Tibial artery (tissue), 4 donors: ENCODE data around the gene THSD4.

Experiments used
- DNase-seq, 2 donors: peaks; one replicate each; pipeline ENCODE4 v3.0.0-alpha.2; 2019
- H3K27ac ChIP-seq, 2 donors: fragments of 200-600 bp; sonication (generic) in 1 of 2; 1 replicate in 1 of 2; 2 replicates in 1 of 2; pipeline ENCODE4 v1.5.1; 2018 to 2019; ENCODE audit warnings: mild to moderate bottlenecking in 1 of 2
- H3K27me3 ChIP-seq, 2 donors: fragments of 200-600 bp; sonication (generic) in 1 of 2; one replicate each; pipeline versions ENCODE4 v1.5.1 to v1.6.0; 2016 to 2019
- H3K36me3 ChIP-seq, 3 donors: fragments of 200-600 bp; sonication (generic) in 2 of 3; one replicate each; pipeline ENCODE4 v1.5.1; 2016 to 2019; ENCODE audit warnings: mild to moderate bottlenecking in 2 of 3
- H3K4me1 ChIP-seq, 4 donors: fragments of 200-600 bp; sonication (generic) in 2 of 4; 1 replicate in 3 of 4; 2 replicates in 1 of 4; pipeline ENCODE4 v1.5.1; 2016 to 2019
- H3K4me3 ChIP-seq, 2 donors: fragments of 200-600 bp; sonication (generic) in 1 of 2; 1 replicate in 1 of 2; 2 replicates in 1 of 2; pipeline ENCODE4 v1.5.1; 2018 to 2019; ENCODE audit warnings: mild to moderate bottlenecking in 2 of 2
- H3K9me3 ChIP-seq, 3 donors: fragments of 200-600 bp; sonication (generic) in 1 of 3; one replicate each; pipeline ENCODE4 v1.5.1; 2016 to 2019
- intact Hi-C: fragments of 100-400 bp; cut with DNase I; formaldehyde crosslinking; loops from one replicate; pipeline ENCODE4 v1.15.0; 2023; ENCODE audit warnings: low total_unique reads
- TF ChIP-seq, protein P1 (sequence below), 2 experiments: fragments of 200-600 bp in 1 of 2; fragments of 450-650 bp in 1 of 2; IDR thresholded peaks; one replicate each; pipeline ENCODE4 v1.5.1; 2017 to 2019; ENCODE audit warnings: antibody characterized with exemption in 2 of 2, mild to moderate bottlenecking in 1 of 2, moderate library complexity in 1 of 2

The THSD4 gene

DNA sequence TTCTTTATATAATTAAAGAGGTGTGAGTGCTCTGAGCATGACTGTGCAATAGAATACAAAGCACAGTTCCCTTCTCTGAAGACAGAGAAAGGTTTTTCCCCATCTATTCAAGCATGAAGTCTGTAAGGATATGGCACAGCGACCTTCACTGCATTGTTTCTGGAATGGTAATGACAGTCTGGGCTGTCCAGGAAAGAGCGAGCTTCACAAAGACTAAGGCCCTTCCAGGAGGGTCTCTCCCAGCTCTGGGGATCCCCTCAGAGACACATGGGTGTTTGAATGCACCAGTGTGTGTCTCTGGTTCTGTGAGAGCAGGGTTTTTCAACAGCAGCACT is 515.2 kb downstream of the THSD4 start:
- no peaks in the 10 kb centered on the region for H3K4me1 ChIP-seq
- DNase-seq: no peak
- TF ChIP-seq, protein P1, sequence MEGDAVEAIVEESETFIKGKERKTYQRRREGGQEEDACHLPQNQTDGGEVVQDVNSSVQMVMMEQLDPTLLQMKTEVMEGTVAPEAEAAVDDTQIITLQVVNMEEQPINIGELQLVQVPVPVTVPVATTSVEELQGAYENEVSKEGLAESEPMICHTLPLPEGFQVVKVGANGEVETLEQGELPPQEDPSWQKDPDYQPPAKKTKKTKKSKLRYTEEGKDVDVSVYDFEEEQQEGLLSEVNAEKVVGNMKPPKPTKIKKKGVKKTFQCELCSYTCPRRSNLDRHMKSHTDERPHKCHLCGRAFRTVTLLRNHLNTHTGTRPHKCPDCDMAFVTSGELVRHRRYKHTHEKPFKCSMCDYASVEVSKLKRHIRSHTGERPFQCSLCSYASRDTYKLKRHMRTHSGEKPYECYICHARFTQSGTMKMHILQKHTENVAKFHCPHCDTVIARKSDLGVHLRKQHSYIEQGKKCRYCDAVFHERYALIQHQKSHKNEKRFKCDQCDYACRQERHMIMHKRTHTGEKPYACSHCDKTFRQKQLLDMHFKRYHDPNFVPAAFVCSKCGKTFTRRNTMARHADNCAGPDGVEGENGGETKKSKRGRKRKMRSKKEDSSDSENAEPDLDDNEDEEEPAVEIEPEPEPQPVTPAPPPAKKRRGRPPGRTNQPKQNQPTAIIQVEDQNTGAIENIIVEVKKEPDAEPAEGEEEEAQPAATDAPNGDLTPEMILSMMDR (IDR thresholded peaks at IDR 0.05): no peak
- no peaks in the 10 kb centered on the region for H3K9me3 ChIP-seq
- no peak overlapping the region for H3K27ac ChIP-seq
- H3K36me3 ChIP-seq: no peaks in the 10 kb centered on the region
- intact Hi-C loops: no loop called here
- no peak overlapping the region for H3K4me3 ChIP-seq
- no peaks in the 10 kb centered on the region for H3K27me3 ChIP-seq

DNA sequence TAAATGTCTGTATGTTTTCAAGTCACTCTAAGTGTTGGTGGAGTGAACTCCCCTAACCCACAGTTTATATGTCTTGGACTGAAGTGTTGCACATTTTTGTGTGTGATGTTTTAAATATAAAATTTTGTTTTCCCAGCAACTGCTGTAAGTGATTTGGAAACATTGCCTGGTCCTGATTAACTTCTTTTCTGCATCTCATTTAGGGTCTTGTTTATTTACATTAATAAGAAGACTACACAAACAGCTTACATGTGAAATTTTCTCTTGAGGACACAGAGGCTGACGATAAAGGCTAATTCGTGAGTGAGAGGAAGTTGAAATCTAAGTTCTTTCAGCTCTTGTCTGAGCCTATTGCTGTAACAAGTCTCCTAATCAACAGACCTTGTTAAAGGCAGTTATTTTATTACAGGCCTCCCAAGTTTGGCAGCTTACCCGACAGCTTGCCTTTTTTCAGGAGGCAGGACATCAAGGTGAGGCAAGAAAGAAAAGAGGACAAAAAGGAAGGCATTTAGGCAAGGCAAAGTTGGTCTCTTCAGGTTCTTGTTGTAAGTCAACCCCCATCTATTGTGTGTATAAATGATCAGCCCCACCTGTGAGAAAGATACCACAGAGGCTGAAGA is 517.4 kb downstream of the THSD4 start:
- TF ChIP-seq, protein P1 (IDR thresholded peaks at IDR 0.05): no peak
- H3K27ac ChIP-seq: no peak overlapping the region
- no peaks in the 10 kb centered on the region for H3K9me3 ChIP-seq
- H3K4me1 ChIP-seq: no peaks in the 10 kb centered on the region
- H3K27me3 ChIP-seq: no peaks in the 10 kb centered on the region
- no peak overlapping the region for H3K4me3 ChIP-seq
- intact Hi-C loops: no loop called here
- no peaks in the 10 kb centered on the region for H3K36me3 ChIP-seq
- no peak for DNase-seq

DNA sequence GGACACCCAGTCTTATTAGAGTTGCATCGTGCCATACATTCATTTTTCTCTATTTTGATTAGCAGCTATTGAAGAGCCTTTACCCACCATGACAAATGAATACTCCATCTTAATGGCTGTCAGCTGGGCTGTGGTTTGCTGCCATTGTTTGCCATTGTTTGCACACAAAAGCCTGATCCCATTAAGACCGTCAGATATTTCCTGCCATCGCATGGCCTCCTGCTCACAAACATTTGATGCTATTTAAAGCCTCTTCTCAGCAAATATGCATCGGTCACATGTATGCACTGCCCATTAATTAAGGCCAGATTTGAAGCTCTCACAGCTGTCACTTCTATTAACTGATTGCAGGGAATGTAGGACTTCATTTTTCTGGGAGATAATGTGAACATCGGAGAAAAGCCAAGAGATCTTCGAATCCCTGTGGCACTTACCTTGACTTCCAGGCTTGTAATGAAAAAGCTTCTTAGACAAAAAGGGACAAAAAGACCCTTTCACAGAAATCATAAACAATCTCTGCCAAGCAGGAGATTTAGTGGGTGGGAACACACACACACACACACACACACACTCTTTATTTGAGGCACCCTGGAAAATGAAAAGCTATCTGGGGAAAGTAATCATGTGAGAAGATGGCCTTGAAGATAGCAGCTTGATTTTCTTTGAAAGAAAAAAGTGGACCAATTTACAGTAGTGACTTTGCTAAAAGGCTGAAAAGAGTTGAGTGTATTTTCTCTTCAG is 519.7 kb downstream of the THSD4 start:
- TF ChIP-seq, protein P1 (IDR thresholded peaks at IDR 0.05): no peak
- DNase-seq: no peak
- no peaks in the 10 kb centered on the region for H3K27me3 ChIP-seq
- H3K4me3 ChIP-seq: no peak overlapping the region
- no peaks in the 10 kb centered on the region for H3K9me3 ChIP-seq
- no peaks in the 10 kb centered on the region for H3K4me1 ChIP-seq
- intact Hi-C loops: no loop called here
- H3K36me3 ChIP-seq: no peaks in the 10 kb centered on the region
- no peak overlapping the region for H3K27ac ChIP-seq

DNA sequence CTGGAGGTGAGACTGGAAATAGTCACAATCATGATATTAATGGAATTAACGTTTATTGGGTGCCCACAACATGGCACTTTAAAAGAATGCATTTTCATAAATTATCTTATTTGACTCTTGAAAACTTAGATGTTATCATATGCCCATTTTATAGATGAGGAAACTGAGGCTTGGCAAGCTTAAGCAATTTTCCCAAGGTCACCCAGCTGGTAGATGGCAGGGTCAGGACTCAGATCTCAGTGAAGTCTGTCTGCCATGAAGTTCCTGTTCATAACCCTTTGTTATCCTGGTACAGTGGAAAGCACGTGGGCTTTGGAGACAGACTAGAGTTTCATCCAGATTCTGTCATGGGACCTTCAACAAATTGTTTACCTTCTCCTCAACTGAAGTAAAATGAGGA is 520.5 kb downstream of the THSD4 start:
- no peak overlapping the region for H3K27ac ChIP-seq
- intact Hi-C loops: no loop called here
- H3K36me3 ChIP-seq: no peaks in the 10 kb centered on the region
- no peaks in the 10 kb centered on the region for H3K4me1 ChIP-seq
- TF ChIP-seq, protein P1 (IDR thresholded peaks at IDR 0.05): no peak
- no peak for DNase-seq
- no peaks in the 10 kb centered on the region for H3K27me3 ChIP-seq
- H3K9me3 ChIP-seq: no peaks in the 10 kb centered on the region
- H3K4me3 ChIP-seq: no peak overlapping the region

DNA sequence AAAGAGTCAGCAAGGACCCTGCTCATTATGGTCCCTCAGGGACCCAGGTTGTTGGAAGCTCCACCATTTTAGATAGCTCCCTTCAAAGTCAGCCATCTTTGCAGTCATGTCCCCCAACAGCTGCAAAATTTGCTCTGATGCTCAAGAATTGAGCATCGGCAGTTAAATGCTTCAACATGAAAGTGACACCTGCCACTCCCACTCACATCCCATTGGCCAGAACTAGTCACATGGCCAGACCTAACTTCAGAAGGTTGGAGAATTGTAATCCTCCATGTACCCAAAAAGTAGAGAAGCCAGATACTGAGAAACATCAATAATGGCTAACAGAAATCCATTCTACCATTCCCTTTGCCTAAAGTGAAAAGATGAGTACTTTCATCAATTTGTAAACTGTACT is 523.6 kb downstream of the THSD4 start:
- Histone ChIP-seq H3K4me1 (no peaks in the 10 kb centered on the region), H3K36me3 (no peaks in the 10 kb centered on the region), H3K9me3 (no peaks in the 10 kb centered on the region), H3K4me3 (no peak overlapping the region), H3K27ac (no peak overlapping the region), H3K27me3 (no peaks in the 10 kb centered on the region)
- TF ChIP-seq, protein P1 (IDR thresholded peaks at IDR 0.05): no peak
- no peak for DNase-seq
- intact Hi-C loops: no loop called here
